GM21825 (cell line): Measurements from ENCODE around the gene ZYG11A.

ENCODE experiments used
- ATAC-seq: cut with Tn5 transposase; IDR thresholded peaks from one replicate; pipeline ENCODE4 v1.9.1; 2021; ENCODE audit warnings: mild to moderate bottlenecking, moderate library complexity; ENCODE audit not compliant: unreplicated experiment

Gene ZYG11A

DNA sequence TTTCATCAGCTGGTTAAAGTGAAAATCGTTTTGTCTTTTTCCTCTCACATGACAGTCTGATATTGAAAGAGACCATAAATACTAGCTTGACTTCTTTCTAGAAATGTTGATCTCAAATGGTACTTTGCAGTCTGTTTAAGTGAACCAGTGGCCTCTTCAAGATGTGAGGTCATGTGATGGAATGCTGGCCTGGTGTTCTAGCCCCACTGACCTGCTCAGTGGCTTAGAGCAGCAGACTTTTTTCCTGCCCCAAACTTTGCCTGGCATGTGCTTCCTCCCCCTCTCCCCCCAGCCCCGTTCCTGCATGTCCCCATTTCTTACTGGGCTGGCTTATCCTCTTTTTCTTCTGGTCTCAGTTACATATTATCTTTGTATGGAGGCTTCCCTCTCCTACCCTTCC is 34.3 kb downstream of the ZYG11A start:
- ATAC-seq, result no peak

- no peak for ATAC-seq
These were observed 35.0 kb downstream of the ZYG11A start for GRCh38 chr1:52877554-52877953.

DNA sequence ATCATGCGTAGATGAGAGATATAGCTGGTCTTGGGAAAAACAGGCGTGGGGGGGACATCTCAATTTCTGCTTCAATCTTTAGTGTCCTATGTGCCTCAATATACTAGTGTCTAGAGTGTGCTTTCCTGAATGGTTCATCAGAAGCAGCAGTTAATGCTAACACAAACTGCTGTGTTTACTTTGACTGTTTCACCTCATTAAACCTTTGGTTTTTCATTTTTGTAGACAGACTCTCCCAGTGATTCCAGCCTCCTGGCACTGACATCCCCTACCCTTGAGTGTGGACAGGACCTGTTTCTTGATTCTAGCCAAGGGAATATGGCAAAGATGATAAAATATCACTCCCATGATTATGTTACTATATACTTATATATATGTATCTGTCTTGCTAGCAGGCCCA is 37.6 kb downstream of the ZYG11A start:
- ATAC-seq, result no peak

DNA sequence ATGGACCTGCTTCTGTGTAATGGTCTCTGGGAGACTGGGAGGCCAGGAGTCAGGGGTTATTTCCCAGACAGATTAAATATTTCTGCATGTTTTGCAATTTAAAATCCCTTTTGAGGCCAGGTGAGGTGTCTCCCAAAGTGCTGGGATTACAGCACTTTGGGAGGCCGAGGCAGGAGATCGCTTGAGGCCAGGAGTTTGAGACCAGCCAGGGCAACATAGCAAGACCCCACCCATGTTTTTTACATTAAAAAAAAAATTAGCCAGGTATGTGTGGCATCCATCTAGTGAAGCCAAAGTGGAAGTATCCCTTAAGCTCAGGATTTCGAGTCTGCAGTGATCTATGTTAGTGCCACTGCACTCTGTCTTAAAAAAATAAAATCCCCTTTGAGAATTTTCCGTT is 44.9 kb downstream of the ZYG11A start:
- no peak for ATAC-seq

DNA sequence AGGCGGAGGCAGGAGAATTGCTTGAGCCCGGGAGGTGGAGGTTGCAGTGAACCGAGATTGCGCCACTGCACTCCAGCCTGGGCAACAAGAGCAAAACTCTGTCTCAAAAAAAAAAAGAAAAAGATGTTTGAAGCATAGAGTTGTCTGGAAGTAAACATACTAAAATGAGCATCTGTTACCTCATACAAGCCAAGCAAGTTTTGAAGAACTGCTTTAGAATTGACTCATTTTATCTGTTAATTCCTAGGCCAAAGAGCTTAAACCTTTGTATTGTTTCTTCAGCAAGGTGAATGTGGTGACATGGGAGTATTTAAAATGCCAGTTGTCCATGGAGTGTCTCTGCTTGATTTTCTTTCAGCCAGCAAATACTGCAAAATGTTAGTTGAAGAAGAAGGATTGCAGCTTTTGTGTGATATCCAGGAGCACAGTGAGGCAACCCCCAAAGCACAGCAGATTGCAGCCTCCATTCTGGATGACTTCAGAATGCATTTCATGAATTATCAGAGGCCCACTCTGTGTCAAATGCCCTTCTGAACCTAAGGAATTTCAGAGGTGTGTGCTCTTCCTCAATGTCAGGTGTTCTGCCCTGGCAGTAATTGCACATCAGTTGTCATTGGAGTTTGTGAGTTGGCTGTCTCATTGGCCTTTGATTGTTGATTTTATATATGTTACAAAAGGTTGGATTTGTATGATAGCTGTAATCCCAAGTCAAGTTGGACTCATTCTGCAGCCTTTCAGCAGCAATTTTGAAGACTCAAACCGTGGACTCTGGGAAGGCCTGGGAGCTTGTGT is 50.1 kb downstream of the ZYG11A start:
- ATAC-seq, result no peak

DNA sequence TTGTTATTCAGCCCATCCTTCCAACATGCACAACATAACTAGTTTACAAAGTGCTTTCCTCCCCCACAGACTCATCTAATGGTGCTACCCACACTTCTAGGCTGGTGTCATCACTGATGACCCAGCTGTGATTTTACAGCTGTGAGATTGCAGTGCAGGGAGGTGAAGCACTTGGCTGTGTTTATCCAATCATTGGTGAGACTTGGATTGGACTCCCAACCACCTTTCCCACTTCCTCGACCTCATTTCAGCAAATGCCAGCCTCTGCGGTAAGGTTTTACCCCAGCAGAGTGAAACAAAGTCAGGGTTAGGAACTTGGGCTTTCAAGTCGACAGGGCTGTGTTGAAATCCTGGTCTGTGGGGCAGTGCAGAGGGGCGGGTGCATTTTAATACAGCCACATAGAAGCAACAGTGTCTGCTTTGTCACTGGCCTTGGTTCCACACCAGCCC is 56.9 kb downstream of the ZYG11A start:
- no peak for ATAC-seq

DNA sequence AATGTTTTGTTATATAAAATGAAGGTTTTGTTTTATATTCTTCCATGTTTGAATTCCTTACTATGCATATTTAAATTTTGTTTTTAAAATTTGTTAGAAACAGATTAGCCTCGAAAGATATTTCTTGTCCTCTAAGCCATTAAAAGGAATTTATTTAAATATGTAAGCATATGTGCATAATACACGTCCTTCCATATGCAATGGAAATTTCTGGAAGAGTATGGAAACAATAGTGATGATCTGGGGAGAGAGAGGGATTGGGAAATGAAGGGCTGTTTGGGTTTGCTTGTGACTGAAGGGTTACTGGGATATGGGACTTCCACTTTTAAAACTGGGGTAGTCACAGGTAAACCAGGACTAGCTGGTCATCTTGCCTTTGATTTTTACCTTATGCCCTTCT is 57.8 kb downstream of the ZYG11A start:
- ATAC-seq, result no peak

- ATAC-seq, result no peak
These were observed 58.8 kb downstream of the ZYG11A start for GRCh38 chr1:52901384-52901783.

DNA sequence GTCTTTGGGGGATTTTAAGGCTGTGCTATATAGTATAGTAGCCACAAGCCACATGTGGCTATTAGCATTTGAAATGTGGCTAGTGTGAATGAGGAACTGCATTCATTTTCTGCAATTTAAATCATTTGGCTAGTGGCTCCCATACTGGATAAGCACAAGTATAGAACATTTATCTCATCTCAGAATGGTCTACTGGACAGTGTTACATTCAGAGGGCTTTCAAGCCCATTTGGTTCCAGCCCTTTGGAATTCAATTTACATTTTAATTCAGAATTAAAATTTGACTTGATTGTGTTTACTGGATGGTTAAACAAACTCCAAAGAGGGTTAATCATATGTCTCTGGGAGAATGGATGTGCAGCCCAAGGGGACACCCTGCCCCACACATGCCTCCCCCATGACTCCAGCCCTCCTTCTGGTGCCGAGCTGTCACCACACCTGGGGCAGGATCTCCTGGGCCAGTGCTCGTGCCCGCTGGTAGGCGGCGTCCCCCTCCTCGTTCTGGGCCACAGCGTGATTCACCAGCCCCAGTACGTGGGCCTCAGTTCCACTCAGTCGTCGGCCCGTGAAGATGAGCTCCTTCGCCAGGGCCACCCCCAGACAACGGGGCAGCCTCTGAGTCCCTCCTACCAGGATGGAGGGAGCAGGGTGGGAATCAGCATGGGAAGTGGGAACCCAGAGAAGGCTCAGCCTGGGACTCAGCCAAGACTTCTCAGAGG is 61.8 kb downstream of the ZYG11A start:
- ATAC-seq, result no peak

DNA sequence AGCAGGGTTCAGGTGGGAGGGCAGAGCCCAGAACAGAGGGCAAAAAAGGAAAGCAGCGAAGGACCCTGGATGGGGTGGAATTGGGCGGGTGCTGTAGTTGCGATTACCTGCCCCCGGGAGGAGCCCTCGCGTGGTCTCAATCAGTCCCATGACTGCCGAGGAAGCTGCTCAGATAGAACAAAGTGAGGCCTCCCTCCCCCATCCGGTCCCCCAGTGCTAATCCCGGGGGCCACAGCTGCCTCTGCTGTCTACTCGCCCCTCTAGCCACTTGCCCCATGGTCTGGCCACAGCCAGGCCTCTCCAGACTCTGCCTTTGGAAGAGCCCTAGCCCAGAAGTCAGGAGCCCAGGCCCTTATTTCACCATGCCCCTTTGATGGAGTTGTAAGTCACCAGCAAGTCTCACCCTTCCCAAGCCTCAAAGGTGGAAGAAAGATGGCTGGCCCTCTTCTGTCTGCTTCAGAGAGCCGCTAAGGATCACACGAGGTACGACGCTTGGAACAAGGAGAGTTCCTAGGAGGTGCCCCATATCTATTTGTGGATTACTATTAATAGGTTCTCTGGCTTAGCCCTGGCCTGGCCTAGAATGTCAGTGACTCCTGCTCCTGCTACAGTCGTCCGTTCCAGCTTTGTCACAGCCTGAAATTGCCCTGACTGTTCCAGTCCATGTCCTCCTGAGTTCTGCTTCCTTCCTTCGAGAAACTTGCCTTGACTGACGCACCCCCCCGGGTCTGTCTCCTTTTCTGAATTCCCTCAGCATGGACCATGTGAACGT is 62.6 kb downstream of the ZYG11A start:
- ATAC-seq, result no peak

GRCh38 chr1:52906135-52906603 is 63.6 kb downstream of the ZYG11A start:
- no peak for ATAC-seq

- ATAC-seq, result no peak
These were observed 64.7 kb downstream of the ZYG11A start for GRCh38 chr1:52907068-52907811.

DNA sequence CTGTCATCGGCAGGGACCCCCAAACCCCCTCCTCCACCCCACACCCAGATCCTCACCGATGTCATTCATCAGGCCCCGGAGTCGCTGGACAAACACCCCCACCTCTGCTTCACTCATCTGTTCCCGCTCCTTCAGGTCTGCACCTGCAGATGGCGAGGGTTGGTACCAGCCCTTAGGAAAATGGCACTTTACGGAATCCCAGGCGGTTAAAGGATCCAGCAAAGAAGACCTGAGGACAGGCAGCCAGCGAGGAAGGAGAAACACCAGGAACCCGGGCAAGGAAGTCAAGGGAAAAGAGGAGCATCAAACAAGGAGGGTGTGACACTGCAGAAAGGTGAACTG is 65.2 kb downstream of the ZYG11A start:
- ATAC-seq, result no peak

- ATAC-seq, result no peak
These were observed 69.0 kb downstream of the ZYG11A start for GRCh38 chr1:52911541-52911940.

GRCh38 chr1:52913014-52913413 is 70.5 kb downstream of the ZYG11A start:
- no peak for ATAC-seq

- ATAC-seq, result no peak
These were observed 71.0 kb downstream of the ZYG11A start for GRCh38 chr1:52913537-52913936.

- ATAC-seq, result no peak
These were observed 71.9 kb downstream of the ZYG11A start for GRCh38 chr1:52914463-52914862.

DNA sequence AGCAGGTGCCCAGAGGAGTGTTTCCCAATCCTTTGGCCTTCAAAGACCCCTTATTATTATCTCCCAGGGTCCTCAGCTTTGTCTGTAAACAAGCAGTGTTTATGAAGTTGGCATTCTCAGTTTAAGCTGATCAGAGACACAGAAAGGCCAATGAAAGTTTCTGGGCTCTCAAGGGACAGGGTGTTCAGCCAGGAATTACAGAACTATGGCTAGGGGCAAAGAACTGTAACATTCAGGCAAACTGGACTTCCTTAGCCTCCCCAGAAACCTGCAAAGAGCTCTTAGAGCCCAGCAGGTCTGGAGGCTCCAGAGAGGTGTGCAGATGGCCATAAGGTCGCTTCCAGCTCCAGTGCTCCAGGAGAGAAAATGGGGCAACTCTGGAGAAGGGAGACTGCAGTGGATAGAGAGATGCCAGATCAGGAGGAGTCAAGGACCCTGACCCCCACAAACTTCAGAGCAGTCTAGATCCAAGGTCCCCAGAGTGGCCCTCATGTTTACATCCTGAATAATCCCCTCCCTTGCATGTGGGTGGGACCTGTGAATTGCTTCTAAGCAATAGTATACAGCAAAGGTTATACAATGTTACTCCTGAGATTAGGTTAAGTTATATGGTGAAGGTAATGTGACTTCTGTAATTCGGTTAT is 72.8 kb downstream of the ZYG11A start:
- ATAC-seq, result no peak

DNA sequence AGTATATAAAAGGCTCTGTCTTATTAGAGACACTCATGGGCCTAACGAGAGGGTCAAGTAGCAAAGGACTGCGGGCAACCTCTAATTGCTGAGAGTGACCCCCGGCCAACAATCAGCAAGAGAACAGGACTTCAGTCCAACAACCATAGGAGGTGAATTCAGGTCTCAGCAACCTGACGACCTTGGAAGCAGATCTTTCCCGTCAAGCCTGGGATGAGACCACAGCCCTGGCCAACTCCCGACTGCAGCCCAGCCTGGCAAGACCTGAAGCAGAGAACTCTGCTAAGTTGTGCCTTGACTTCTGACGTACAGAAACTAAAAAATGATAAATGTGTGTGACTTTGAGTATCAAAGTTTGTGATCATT is 73.3 kb downstream of the ZYG11A start:
- ATAC-seq, result no peak

DNA sequence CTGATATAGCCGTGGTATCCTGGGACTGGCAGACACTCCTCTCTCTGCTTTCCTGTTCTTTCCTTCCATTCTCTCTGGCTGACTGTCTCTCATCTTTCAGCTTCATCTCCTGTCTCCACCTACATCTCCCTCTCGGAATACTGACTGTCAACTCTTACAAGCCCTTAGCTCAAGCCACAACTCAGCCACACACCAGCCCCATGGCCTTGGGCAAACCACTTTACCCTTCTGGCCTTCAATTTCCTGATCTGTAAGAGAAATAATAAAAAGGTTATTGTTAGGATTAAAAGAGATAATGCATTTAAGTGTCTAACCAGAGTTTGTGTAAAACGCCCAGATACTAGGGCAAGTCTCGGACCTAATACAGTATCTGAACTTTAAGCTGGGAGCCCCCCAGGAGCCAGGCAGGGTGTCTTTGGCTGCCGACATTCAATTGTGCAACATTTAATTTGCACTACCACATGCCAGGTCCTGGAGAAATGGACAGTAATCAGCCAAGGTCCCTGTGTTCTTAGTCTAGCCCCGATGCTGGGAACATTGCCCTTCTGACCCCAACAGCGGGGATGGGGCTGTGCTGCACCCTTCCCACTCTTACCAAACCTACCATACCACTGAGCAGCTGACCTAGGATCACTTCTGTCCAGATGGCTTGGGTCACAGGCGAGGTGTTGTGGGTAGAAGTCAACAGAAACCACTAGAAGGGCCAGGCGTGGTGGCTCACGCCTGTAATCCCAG is 73.8 kb downstream of the ZYG11A start:
- ATAC-seq, result no peak
